SK-N-MC (cell line): ENCODE results near the gene FAAP24.

Experiments
- EZH2 ChIP-seq: fragments of 200-600 bp; sonication (generic); IDR thresholded peaks from one replicate; pipeline ENCODE4 v1.6.1; 2017; ENCODE audit warnings: antibody characterized with exemption
- FOXP2 ChIP-seq: optimal IDR thresholded peaks from 2 replicates; pipeline ENCODE3; 2011; ENCODE audit warnings: mild to moderate bottlenecking, moderate library complexity; ENCODE audit not compliant: insufficient read depth; ENCODE audit errors: extremely low read length, control extremely low read depth
- POLR2AphosphoS5 ChIP-seq: IDR thresholded peaks from 2 replicates; pipeline ENCODE4 v1.6.1; 2012; ENCODE audit warnings: mild to moderate bottlenecking, low read depth, low read length, borderline replicate concordance

DNA sequence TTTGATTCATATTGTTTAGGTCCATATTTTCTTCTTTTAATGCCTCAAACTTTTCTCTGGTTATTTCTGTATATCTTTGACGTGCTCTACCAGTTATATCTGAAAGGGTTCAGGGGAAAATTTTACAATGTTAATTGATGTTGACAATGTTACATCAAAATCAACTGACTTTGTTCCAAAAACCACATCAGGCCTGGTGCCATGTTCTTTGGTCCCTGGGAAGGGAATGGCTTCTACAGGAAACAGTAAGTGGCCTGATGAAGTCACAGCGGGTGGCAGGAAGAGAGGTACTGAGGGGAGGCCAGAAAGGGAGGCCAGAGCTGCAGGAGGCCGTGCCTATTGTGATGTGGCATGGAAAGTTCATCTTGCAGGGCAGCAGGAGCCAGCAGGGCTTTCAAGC lies 38.5 kb upstream of the FAAP24 start:
- TF ChIP-seq POLR2AphosphoS5 (no peak), EZH2 (no peak), FOXP2 (no peak)
